Activated naive CD4-positive, alpha-beta T cell treated with anti-CD3 and anti-CD28 coated beads, Interleukin-2, amount 10 ng/mL, durations not matched to agents 7 days and 5 days (primary cell): ENCODE data around the gene ZNF423.

Experiments
- CTCF ChIA-PET: fragments of 350-600 bp; sonication (Branson Sonifier 250); formaldehyde crosslinking; loops from one replicate; lab custom pipeline; 2021; ENCODE audit warnings: antibody characterized with exemption; lab: Charles Lee
- DNase-seq: peaks from one replicate; pipeline ENCODE4 v3.0.0-alpha.2; 2020
- H3K27ac Mint-ChIP-seq: one replicate; pipeline ENCODE4 v1.8.0; 2021; ENCODE audit warnings: mild to moderate bottlenecking, moderate library complexity, mixed read lengths
- H3K27me3 Mint-ChIP-seq: one replicate; pipeline ENCODE4 v1.8.0; 2021; ENCODE audit warnings: mild to moderate bottlenecking, mixed read lengths
- H3K36me3 Mint-ChIP-seq: one replicate; pipeline ENCODE4 v1.8.0; 2021; ENCODE audit warnings: mixed read lengths
- H3K4me1 Mint-ChIP-seq: one replicate; pipeline ENCODE4 v1.8.0; 2021; ENCODE audit warnings: mixed read lengths
- H3K4me3 Mint-ChIP-seq: one replicate; pipeline ENCODE4 v1.8.0; 2021; ENCODE audit warnings: mild to moderate bottlenecking, moderate library complexity, mixed read lengths
- H3K9me3 Mint-ChIP-seq: one replicate; pipeline ENCODE4 v1.8.0; 2021; ENCODE audit warnings: mixed read lengths

Gene ZNF423

DNA sequence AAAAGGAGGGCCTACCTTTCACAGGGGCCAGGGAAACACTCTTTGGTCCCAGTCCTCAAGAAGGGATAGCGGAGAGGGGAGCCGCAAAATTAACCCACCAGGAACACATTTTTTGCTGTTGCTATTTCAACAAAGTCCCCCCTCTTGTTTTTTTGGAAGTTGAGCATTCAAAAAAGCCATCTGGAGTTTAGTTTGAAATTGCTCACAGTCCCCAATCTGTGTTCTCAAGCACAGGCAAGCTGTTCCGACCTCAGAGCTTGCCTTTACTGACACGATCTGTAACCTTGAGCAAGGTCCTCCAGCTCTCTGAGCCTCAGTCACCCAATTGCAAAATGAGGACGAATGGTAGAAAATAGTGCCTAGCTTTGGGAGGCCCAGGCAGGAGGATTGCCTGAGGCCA is 131.1 kb downstream of the ZNF423 start:
- H3K4me1 Mint-ChIP-seq = no peaks in the 10 kb centered on the region
- H3K27ac Mint-ChIP-seq = no peak overlapping the region
- no peak overlapping the region for H3K4me3 Mint-ChIP-seq
- DNase-seq = no peak
- no peaks in the 10 kb centered on the region for H3K9me3 Mint-ChIP-seq
- no peaks in the 10 kb centered on the region for H3K27me3 Mint-ChIP-seq
- CTCF ChIA-PET = no interaction called here
- H3K36me3 Mint-ChIP-seq = no peaks in the 10 kb centered on the region

DNA sequence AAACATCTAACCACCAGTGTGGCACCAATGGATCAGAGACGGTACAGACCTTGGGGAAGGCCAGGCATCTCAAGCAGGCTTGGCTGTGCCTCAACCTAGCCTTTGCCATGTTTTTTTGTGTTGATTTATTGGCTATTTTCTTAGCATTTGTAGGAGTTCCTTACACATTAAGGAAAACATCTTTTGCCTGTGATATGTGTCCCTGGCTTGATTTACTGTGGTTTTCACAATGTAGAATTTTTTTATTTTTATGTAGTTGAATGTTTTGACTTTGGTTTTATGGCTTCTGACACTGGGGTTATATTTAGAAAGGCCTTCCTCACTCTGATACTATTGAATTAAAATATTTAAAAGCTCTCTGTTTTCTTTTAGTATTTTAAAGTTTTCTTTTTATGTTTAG is 132.6 kb downstream of the ZNF423 start:
- H3K36me3 Mint-ChIP-seq = no peaks in the 10 kb centered on the region
- no peaks in the 10 kb centered on the region for H3K4me1 Mint-ChIP-seq
- no peaks in the 10 kb centered on the region for H3K27me3 Mint-ChIP-seq
- no peak overlapping the region for H3K4me3 Mint-ChIP-seq
- no peak overlapping the region for H3K27ac Mint-ChIP-seq
- no peaks in the 10 kb centered on the region for H3K9me3 Mint-ChIP-seq
- no peak for DNase-seq
- CTCF ChIA-PET = no interaction called here

DNA sequence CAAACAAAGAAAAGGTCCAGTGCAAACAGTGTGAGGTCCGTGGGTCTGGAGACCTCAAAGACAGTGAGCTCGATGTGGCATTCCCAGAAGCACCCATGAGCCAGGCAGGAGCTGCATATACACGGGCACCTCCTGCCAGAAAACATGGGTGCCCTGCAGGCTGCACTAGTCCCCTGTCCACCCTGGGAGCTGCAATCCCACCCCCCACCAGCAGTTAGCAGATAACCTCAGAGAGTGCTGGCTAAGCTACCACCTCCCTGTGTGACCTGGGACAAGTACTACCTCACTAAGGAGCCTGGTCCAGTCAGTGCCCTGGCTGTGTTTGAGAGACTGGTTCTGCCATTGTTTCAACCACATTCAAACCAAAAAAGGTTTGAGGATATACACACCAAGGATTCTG is 135.7 kb downstream of the ZNF423 start:
- H3K4me3 Mint-ChIP-seq = no peak overlapping the region
- H3K9me3 Mint-ChIP-seq = no peaks in the 10 kb centered on the region

DNA sequence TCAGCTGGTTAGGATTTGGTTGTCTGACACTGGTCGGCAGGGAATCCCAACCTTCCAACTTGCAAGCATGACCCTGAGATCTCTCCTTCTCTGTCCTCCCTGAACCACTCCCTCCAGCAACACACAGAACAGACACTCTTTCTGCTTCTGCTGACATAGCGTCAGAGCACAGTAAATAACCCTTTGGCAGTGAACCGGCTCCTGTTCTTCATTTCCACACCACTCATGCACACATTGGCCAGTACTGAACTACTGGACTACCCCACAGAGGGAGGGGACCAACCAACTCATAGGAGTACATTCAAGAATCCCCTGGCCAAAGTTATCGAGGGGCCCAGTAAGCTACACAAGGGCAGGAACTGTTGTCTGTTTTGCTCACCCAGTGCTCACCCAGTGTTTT is 138.2 kb downstream of the ZNF423 start:
- Mint-ChIP-seq H3K9me3 (no peaks in the 10 kb centered on the region), H3K4me1 (no peaks in the 10 kb centered on the region), H3K36me3 (no peaks in the 10 kb centered on the region), H3K27me3 (no peaks in the 10 kb centered on the region), H3K4me3 (no peak overlapping the region), H3K27ac (no peak overlapping the region)
- CTCF ChIA-PET = no interaction called here
- DNase-seq = no peak

More for the DNA sequence above, 135.7 kb downstream of the ZNF423 start:
- Mint-ChIP-seq H3K36me3 (no peaks in the 10 kb centered on the region), H3K4me1 (no peaks in the 10 kb centered on the region), H3K27me3 (no peaks in the 10 kb centered on the region), H3K27ac (no peak overlapping the region)
- no peak for DNase-seq
- CTCF ChIA-PET = no interaction called here

DNA sequence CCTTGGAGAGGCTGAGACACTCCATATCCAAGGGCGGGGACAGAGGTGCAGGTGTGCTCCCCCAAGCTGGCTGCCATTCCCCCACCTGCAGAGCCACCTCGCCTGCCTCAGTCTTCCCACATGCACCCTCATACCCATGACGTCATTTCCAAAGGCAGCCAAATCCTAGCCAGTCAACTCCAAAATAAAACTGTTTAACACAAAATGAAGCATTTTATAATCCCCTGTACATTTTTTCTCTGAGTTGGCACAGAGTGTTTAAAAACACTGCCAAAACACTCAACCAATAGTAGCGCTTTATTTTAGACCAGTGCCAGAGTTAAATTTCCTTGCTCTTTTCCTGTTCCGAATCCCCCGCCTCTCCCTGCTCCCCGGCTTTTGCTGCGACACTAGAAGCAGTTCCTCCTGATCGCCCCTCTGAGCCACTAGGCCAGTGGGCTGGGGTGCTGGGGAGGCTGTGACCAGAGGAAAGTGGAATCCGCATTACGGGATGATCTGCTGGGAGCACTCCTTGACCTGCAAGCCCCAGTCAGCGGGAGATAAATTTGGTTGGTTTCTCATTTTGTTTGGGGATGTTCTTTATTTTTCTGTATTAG is 139.5 kb downstream of the ZNF423 start:
- H3K4me3 Mint-ChIP-seq = no peak overlapping the region
- H3K27ac Mint-ChIP-seq = no peak overlapping the region
- H3K9me3 Mint-ChIP-seq = no peaks in the 10 kb centered on the region
- H3K27me3 Mint-ChIP-seq = no peaks in the 10 kb centered on the region
- no peaks in the 10 kb centered on the region for H3K4me1 Mint-ChIP-seq
- no peak for DNase-seq
- CTCF ChIA-PET = no interaction called here
- no peaks in the 10 kb centered on the region for H3K36me3 Mint-ChIP-seq

DNA sequence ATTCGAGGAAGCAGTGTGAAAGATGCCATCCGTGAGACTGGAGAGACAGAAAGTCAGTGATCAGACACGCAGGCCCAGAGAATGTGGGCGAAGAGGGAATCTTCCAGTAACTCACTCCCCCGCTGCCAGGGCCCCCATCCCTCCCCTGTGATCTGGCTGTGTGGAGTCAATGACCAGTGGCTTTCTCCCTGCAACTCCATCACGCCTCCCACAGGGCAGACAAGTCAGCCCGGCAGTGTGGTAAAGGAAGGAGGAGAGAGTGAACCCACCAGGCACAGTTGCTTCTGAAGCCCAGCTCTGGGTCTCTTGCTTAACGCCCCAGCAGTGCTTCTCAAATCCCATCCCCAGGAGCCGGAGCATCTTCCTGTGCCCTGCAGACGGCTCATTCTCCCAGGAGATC is 142.1 kb downstream of the ZNF423 start:
- DNase-seq = no peak
- Mint-ChIP-seq H3K9me3 (no peaks in the 10 kb centered on the region), H3K27ac (no peak overlapping the region), H3K36me3 (no peaks in the 10 kb centered on the region), H3K4me1 (no peaks in the 10 kb centered on the region), H3K27me3 (no peaks in the 10 kb centered on the region), H3K4me3 (no peak overlapping the region)
- CTCF ChIA-PET = no interaction called here

DNA sequence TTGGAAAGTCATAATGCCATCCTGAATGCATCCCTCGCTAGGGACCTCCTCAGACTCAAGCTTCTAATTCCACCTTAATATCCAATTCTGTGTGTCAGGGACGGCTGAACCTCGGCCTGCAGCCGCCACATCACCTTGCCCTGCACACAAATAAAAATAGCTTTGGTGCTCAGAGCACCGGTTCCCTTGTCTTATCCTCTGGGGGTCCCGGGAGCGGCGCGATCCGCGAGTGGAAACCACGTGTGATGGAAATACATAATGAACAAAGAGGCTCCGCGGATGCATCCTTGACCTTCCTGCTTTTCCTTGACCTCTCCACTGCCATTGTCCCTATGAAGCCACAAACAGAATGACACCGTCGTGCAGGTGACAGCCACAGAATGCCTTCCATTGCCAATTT is 143.4 kb downstream of the ZNF423 start:
- no peak overlapping the region for H3K27ac Mint-ChIP-seq
- no peaks in the 10 kb centered on the region for H3K27me3 Mint-ChIP-seq
- no peaks in the 10 kb centered on the region for H3K4me1 Mint-ChIP-seq
- no peak overlapping the region for H3K4me3 Mint-ChIP-seq
- H3K9me3 Mint-ChIP-seq = no peaks in the 10 kb centered on the region
- DNase-seq = no peak
- no peaks in the 10 kb centered on the region for H3K36me3 Mint-ChIP-seq
- CTCF ChIA-PET = no interaction called here

DNA sequence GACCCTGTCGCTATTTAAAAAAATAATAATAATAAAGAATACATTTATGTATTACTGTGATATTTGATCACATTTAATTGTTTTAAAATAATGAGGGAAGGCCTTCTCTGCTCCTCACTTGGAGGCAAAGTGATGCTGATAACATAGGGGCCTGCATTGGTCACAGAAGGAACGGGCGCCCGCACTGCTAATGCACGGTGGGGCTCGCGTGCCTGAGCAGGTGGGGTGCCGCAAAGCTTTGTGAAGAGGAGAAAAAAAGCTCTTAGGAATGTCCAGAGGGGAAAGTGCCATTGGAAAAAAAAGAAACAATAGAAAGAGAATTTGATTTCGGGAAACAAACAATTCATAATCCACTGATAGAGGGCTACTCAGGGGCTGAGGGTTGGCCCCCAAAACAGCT is 143.8 kb downstream of the ZNF423 start:
- H3K4me3 Mint-ChIP-seq = no peak overlapping the region
- H3K36me3 Mint-ChIP-seq = no peaks in the 10 kb centered on the region
- no peak overlapping the region for H3K27ac Mint-ChIP-seq
- no peak for DNase-seq
- no peaks in the 10 kb centered on the region for H3K27me3 Mint-ChIP-seq
- no peaks in the 10 kb centered on the region for H3K4me1 Mint-ChIP-seq
- CTCF ChIA-PET = no interaction called here
- no peaks in the 10 kb centered on the region for H3K9me3 Mint-ChIP-seq

DNA sequence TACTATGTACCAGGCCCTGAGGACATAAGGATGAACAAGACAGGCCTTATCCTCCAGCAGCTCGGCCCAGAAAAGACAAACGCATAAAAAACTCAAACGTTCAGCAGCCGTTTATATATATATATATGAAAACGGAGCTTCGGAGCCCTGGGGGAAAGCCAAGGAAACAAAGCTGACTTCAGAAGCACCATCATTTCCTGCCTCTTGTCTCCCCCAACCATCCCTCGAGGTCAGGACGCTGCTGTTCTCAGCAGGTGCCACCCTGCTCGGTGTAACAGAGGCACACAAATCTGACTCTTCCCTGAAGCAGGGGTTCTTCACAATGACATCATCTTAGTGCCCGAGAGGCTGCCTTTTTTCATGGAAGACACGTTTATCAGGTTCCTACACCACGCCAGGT is 146.9 kb downstream of the ZNF423 start:
- H3K27me3 Mint-ChIP-seq = no peaks in the 10 kb centered on the region
- CTCF ChIA-PET = no interaction called here
- H3K36me3 Mint-ChIP-seq = no peaks in the 10 kb centered on the region
- H3K4me1 Mint-ChIP-seq = no peaks in the 10 kb centered on the region
- no peak overlapping the region for H3K27ac Mint-ChIP-seq
- H3K9me3 Mint-ChIP-seq = no peaks in the 10 kb centered on the region
- no peak for DNase-seq
- no peak overlapping the region for H3K4me3 Mint-ChIP-seq

DNA sequence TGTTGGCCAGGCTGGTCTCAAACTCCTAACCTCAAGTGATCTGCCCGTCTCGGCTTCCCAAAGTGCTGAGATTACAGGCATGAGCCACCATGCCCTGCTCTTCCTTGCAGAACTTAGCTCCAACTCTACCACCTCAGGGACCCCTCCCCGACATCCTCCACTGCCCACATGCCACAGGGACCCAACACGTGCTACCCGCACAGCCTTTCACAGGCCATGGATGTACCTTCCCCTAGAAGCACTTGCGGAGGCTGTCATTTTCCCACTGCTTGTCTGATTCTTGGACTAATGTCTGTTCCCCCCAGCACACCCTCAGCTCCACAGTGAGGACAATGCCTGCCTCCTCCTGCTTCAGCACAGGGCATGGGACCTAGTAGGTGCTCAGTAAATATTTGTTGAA is 147.4 kb downstream of the ZNF423 start:
- CTCF ChIA-PET = no interaction called here

DNA sequence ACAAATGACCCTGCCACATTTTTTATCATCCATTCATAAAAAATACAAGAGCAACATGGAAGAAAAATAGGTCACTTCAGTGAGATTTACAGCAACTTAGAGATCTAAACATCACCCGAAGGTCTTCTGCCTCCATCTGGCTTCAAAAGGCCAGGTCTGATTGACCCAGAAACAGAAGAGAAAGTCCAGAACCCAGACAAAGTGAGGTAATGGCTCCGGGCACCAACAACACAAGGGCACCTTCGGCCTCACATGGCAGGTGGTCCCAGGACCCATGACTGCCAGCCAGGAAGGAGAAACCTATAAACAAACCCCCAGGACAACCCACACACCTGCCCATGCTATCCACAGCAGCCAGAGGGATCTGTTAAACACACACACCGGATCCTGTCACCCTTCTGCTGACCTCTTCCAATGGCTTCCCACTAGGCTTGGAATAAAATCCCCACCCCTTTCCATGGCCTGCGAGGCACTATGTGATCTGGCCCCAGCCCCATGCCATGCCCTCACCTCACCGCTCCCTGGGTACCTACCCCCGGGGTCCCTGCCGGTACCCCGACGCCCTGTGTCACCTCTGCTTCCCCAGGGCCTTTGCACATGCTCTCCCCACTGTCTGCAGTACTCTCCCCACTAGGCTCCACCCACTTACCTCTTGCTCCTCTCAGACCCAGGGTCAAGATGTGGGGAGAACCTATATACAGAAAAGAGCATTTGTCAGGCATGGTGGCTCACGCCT is 149.1 kb downstream of the ZNF423 start:
- Mint-ChIP-seq H3K27ac (no peak overlapping the region), H3K36me3 (no peaks in the 10 kb centered on the region)
- CTCF ChIA-PET = no interaction called here

More for the DNA sequence above, 147.4 kb downstream of the ZNF423 start:
- Mint-ChIP-seq H3K9me3 (no peaks in the 10 kb centered on the region), H3K27ac (no peak overlapping the region), H3K4me1 (no peaks in the 10 kb centered on the region), H3K36me3 (no peaks in the 10 kb centered on the region), H3K4me3 (no peak overlapping the region), H3K27me3 (no peaks in the 10 kb centered on the region)
- DNase-seq = no peak

DNA sequence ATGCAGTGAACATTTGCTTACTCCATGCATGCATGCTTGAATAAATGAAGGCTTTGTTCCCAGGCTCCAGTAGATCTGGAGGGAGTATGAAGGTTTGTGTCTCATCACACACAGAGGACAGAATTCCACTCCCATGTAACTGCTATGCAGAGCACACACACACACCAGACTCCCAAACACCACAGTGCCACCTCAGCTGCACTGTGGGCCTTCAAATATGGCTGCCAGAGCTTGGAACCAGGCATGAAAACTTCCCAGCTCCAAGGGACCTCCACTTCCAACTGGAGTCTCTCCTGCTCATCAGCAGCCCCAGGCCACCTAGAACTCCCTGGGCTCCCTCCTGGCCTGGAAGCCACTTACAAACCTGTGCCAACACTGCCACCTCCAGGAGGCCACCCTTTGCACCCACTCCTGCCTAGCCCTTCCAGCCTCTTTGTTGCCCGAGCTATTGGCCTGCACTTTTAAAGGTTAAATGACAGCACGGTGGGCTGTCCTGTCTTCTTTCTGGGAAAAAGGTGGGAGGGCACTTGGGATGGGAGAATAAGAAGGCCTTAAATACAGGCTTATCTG is 151.2 kb downstream of the ZNF423 start:
- Mint-ChIP-seq H3K9me3 (no peaks in the 10 kb centered on the region), H3K36me3 (no peaks in the 10 kb centered on the region), H3K4me3 (no peak overlapping the region), H3K27ac (no peak overlapping the region), H3K4me1 (no peaks in the 10 kb centered on the region), H3K27me3 (peaks cover 11% of the 10 kb centered on the region)
- no peak for DNase-seq
- CTCF ChIA-PET = no interaction called here

More for the DNA sequence above, 149.1 kb downstream of the ZNF423 start:
- DNase-seq = no peak
- Mint-ChIP-seq H3K4me3 (no peak overlapping the region), H3K4me1 (no peaks in the 10 kb centered on the region), H3K27me3 (no peaks in the 10 kb centered on the region), H3K9me3 (no peaks in the 10 kb centered on the region)

DNA sequence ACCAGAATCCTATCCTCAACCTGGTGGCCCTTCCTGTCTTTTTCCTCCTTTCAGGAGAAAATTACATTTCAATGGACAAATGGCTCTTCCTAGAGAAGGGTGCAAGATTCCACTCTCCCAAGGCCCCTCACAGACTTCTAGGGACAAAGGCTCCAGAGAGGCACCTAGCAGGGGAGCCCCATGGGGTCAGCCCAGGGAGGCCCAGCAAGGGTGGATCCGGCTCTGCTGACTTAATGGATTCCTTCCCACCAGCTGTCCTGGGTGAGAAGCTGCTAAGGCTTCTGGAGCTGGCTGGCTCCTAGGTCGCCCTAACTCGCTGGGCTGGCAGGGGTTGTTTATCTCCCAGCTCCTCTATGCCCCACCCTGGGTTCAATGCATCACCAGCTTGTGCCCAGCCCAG is 152.4 kb downstream of the ZNF423 start:
- Mint-ChIP-seq H3K4me1 (no peaks in the 10 kb centered on the region), H3K9me3 (no peaks in the 10 kb centered on the region), H3K27ac (no peak overlapping the region), H3K36me3 (no peaks in the 10 kb centered on the region), H3K27me3 (peaks cover 23% of the 10 kb centered on the region), H3K4me3 (no peak overlapping the region)
- CTCF ChIA-PET = no interaction called here
- no peak for DNase-seq

DNA sequence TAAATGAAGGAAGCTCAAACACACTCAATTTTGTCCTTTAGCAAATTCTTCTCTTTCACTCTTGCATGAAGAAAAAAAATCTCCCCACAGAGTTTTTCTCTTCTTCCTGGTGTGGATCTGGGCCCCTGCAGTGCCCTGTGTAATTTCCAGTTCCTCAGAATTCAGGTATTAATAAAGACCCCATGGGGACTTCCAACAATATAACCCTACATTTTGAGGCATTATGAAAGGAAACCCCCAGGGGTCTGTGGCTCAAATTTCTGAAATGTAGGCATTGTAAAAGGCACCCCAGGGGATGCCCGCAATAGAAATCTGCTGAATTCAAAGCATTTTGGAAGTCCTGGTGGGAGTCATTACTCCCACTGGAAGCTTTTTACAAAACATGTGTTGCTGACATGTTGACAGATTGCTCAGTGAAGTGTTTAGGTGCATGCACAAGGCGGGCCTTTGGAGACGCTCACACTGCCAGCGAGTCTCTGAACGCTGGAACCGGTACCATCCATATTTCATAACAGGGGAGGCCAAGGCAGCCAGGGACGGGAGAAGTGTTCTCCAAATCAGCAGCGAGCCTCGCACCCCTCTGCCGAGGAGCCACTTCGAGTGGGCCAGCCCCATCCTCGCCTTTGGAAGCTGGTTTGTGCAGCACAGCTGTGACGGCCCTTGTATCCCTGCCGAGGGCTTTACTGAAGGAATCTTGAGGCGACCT is 154.0 kb downstream of the ZNF423 start:
- Mint-ChIP-seq H3K36me3 (no peaks in the 10 kb centered on the region), H3K9me3 (no peaks in the 10 kb centered on the region), H3K27me3 (peaks cover 34% of the 10 kb centered on the region), H3K27ac (no peak overlapping the region), H3K4me1 (no peaks in the 10 kb centered on the region), H3K4me3 (no peak overlapping the region)
- no peak for DNase-seq
- CTCF ChIA-PET = no interaction called here
